Peyer's patch (tissue), 4 donors: ENCODE results near the gene SLC6A8. TPM values are rescaled to one million over a fixed set of nuclear protein-coding genes. Genes with fewer than 3 reads are reported as not detected.
"Not testable (repeated sequence)": the region's sequence is repeated elsewhere in the genome, so short reads cannot be mapped to it uniquely, and the experiment has no call there.

Experiments
- DNase-seq, 3 donors: peaks; one replicate each; pipeline ENCODE4 v3.0.0-alpha.2; 2017 to 2019
- H3K27ac ChIP-seq, 4 donors: fragments of 200-600 bp; sonication (generic); one replicate each; pipeline ENCODE4 v1.5.1; 2016 to 2019
- H3K27me3 ChIP-seq, 2 donors: fragments of 200-600 bp; sonication (generic); one replicate each; pipeline ENCODE4 v1.5.1; 2019
- H3K36me3 ChIP-seq, 3 donors: fragments of 200-600 bp; sonication (generic); one replicate each; pipeline ENCODE4 v1.5.1; 2016 to 2019
- H3K4me1 ChIP-seq, 4 donors: fragments of 200-600 bp; sonication (generic); one replicate each; pipeline ENCODE4 v1.5.1; 2016 to 2019
- H3K4me3 ChIP-seq, 4 donors: fragments of 200-600 bp; sonication (generic); 1 replicate in 3 of 4; 2 replicates in 1 of 4; pipeline ENCODE4 v1.5.1; 2016 to 2019; ENCODE audit warnings: mild to moderate bottlenecking in 1 of 4
- H3K9me3 ChIP-seq, 4 donors: fragments of 200-600 bp; sonication (generic); one replicate each; pipeline ENCODE4 v1.5.1; 2016 to 2019; ENCODE audit warnings: mild to moderate bottlenecking in 1 of 4
- POLR2A ChIP-seq, 2 donors: fragments of 450-650 bp; IDR thresholded peaks; one replicate each; pipeline ENCODE4 v1.5.1; 2017; ENCODE audit warnings: antibody characterized with exemption in 2 of 2, mild to moderate bottlenecking in 2 of 2, moderate library complexity in 2 of 2
- total RNA-seq, 4 donors: library from RNA; depleted of rRNA; stranded (reverse); fragments of >200 nt; gene quantifications; one replicate each; pipeline ENCODE4 v1.1.0, GENCODE V29; 2016
- TF ChIP-seq, protein P1 (sequence below), 6 experiments: fragments of 450-650 bp in 4 of 6; fragments of 200-600 bp in 2 of 6; sonication (generic) in 1 of 6; IDR thresholded peaks; one replicate each; pipeline ENCODE4 v1.5.1; 2017 to 2019; ENCODE audit warnings: antibody characterized with exemption in 6 of 6, mild to moderate bottlenecking in 3 of 6, moderate library complexity in 1 of 6

SLC6A8 gene
- total RNA-seq, 4 donors from 2014 or later, result 36.3 to 562 (median 146) TPM

DNA sequence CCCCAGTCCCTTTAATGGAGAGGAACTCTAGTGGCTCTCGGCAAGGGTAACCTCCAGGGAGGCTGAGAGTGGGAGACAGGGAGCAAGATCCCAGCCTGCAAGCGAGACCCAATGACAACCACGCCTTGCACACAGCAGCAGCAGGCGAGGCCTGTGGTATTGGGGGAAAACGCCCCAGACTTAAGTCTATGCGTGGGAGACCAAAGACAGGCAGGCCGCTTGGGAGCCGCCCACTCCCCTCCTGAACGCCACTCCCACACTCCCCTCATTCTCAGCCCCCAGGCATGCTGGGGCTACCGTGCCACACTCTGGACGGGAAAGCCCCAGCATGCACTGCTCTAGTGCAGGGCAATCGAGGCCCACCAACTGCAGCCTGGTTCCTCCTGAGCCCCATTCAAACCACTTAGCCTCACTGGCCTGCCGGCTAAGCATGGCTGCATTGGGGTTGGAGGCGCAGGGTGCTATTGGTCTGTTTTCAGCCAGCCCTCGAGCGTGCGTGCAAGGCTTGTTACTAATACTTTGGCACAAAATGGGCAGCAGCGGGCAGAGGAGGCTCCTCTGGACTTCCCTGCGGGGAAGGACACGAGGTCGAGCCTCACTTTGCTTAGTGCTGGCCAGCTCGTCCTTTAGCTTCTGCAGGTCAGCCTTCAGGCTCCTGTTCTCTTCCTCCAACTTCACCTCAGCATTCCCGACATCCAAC is 14.8 kb downstream of the SLC6A8 start:
- Histone ChIP-seq H3K36me3 (peaks cover 0 to 24% (median 0%) of the 10 kb centered on the region in 3 donors), H3K4me1 (peaks cover 0 to 29% (median 0%) of the 10 kb centered on the region in 4 donors), H3K9me3 (no peaks in the 10 kb centered on the region), H3K27ac (peak overlapping the region in 2 of 4 donors; percentile 50 to 68), H3K27me3 (no peaks in the 10 kb centered on the region), H3K4me3 (no peak overlapping the region)
- TF ChIP-seq POLR2A (IDR thresholded peaks at IDR 0.05), result no peak
- TF ChIP-seq, protein P1, sequence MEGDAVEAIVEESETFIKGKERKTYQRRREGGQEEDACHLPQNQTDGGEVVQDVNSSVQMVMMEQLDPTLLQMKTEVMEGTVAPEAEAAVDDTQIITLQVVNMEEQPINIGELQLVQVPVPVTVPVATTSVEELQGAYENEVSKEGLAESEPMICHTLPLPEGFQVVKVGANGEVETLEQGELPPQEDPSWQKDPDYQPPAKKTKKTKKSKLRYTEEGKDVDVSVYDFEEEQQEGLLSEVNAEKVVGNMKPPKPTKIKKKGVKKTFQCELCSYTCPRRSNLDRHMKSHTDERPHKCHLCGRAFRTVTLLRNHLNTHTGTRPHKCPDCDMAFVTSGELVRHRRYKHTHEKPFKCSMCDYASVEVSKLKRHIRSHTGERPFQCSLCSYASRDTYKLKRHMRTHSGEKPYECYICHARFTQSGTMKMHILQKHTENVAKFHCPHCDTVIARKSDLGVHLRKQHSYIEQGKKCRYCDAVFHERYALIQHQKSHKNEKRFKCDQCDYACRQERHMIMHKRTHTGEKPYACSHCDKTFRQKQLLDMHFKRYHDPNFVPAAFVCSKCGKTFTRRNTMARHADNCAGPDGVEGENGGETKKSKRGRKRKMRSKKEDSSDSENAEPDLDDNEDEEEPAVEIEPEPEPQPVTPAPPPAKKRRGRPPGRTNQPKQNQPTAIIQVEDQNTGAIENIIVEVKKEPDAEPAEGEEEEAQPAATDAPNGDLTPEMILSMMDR (IDR thresholded peaks at IDR 0.05), result no peak
- DNase-seq, result no peak

GRCh38 chrX:153703036-153703370 is 15.3 kb downstream of the SLC6A8 start:
- no peak for TF ChIP-seq POLR2A (IDR thresholded peaks at IDR 0.05)
- TF ChIP-seq, protein P1 (IDR thresholded peaks at IDR 0.05), result no peak

GRCh38 chrX:153704021-153704526 is 16.3 kb downstream of the SLC6A8 start:
- Histone ChIP-seq H3K4me3 (no peak overlapping the region), H3K36me3 (peaks cover 0 to 24% (median 0%) of the 10 kb centered on the region in 3 donors), H3K27me3 (no peaks in the 10 kb centered on the region), H3K9me3 (no peaks in the 10 kb centered on the region), H3K4me1 (peaks cover 0 to 29% (median 0%) of the 10 kb centered on the region in 4 donors), H3K27ac (peak overlapping the region in 1 of 4 donors; percentile 50)
- no peak for TF ChIP-seq POLR2A (IDR thresholded peaks at IDR 0.05)
- TF ChIP-seq, protein P1 (IDR thresholded peaks at IDR 0.05), result no peak
- no peak for DNase-seq

More at GRCh38 chrX:153703036-153703370, 15.3 kb downstream of the SLC6A8 start:
- H3K4me1 ChIP-seq, result peaks cover 0 to 29% (median 0%) of the 10 kb centered on the region in 4 donors
- H3K4me3 ChIP-seq, result no peak overlapping the region
- DNase-seq, result peak in 2 of 3 donors; percentile 68 to 82
- peaks cover 0 to 24% (median 0%) of the 10 kb centered on the region in 3 donors for H3K36me3 ChIP-seq
- no peaks in the 10 kb centered on the region for H3K27me3 ChIP-seq
- H3K27ac ChIP-seq, result peak overlapping the region in 2 of 4 donors; percentile 50 to 68
- H3K9me3 ChIP-seq, result no peaks in the 10 kb centered on the region

DNA sequence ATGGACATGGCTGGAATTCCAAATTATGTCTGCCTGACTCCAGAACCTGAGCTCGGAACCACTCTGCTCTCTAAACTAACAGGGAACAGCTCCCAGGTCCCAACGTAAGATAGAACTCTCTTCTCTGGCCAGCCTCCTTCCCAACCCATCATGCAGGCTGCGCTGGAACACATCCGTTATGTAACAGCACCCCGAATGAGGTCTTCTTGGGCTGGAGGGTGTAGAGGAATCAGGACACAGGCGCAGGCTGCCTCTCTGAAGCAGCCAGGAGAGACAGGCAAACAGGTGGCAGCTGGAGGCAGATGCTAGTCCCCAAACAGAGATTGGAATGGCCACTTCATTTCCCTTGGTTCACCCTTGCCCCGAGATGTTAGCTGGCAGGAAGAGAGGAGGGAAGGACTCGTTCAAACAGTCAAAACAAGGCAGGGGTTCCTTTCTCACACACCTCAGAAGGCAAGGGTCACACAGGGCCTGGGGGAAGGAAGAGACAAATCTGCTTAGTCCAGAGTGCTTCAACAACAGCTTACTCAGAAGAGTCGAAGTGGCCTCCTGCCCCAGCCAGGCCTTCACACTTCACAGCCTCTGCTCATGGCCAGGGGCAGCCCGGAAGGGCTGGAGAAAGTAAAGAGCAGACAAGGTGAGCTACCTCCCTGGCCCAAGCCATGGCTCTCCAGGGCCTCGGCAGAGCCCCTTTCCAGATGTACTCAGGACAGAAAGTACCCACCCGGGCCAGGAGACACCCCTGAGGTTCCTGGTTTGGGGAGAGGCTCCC is 17.1 kb downstream of the SLC6A8 start:
- H3K4me1 ChIP-seq, result peaks cover 0 to 29% (median 0%) of the 10 kb centered on the region in 4 donors
- not testable (repeated sequence) for DNase-seq, H3K4me3 ChIP-seq, H3K27ac ChIP-seq, H3K9me3 ChIP-seq, H3K27me3 ChIP-seq
- H3K36me3 ChIP-seq, result peaks cover 0 to 25% (median 0%) of the 10 kb centered on the region in 3 donors

GRCh38 chrX:153705403-153706060 is 17.8 kb downstream of the SLC6A8 start:
- not testable (repeated sequence) for H3K27ac ChIP-seq

More at GRCh38 chrX:153705403-153706060, 17.8 kb downstream of the SLC6A8 start:
- not testable (repeated sequence) for H3K4me3 ChIP-seq, DNase-seq, H3K27me3 ChIP-seq, H3K9me3 ChIP-seq
- Histone ChIP-seq H3K4me1 (peaks cover 0 to 27% (median 0%) of the 10 kb centered on the region in 4 donors), H3K36me3 (peaks cover 0 to 31% (median 0%) of the 10 kb centered on the region in 3 donors)
- TF ChIP-seq, protein P1 (IDR thresholded peaks at IDR 0.05), result peak in 1 of 6 experiments; percentile 7
